Stimulated activated CD4-positive, alpha-beta T cell treated with anti-CD3 and anti-CD28 coated beads, Interleukin-1b, Interleukin-23, amount 100 ng/mL, for 4 hours (primary cell): ENCODE results near the gene TNFRSF14.
"Not testable (repeated sequence)": the region's sequence is repeated elsewhere in the genome, so short reads cannot be mapped to it uniquely, and the experiment has no call there.

Source experiments
- DNase-seq, 2 donors: peaks; one replicate each; pipeline ENCODE4 v3.0.0-alpha.2; 2020; ENCODE audit warnings: low read depth in 2 of 2

Gene TNFRSF14

GRCh38 chr1:2567083-2567679 lies 11.0 kb downstream of the TNFRSF14 start:
- no peak for DNase-seq

GRCh38 chr1:2568187-2568816 lies 12.1 kb downstream of the TNFRSF14 start:
- DNase-seq, result not testable (repeated sequence)

- no peak for DNase-seq
Observed at GRCh38 chr1:2569060-2569459, 12.9 kb downstream of the TNFRSF14 start.

- not testable (repeated sequence) for DNase-seq
Observed at GRCh38 chr1:2569703-2570102, 13.5 kb downstream of the TNFRSF14 start.

- no peak for DNase-seq
Observed at GRCh38 chr1:2570332-2570731, 14.2 kb downstream of the TNFRSF14 start.

DNA sequence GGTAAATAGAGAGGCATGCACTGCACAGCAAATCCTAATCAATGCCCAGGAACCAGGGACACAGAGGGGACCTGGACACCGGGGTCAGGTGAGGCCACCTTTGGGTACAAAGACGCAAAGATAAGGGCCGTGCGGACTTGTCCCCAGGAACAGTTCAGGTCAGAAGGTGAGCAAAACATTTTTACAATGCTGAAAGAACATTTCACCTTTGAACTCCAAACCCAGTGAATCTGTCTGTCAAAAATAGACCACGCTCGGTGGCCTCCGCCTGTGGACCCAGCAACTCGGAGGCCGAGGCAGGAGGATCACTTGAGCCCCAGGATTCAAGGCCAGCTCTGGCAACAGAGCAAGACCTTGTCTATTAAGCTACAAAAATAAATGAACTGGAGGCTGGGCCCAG lies 15.2 kb downstream of the TNFRSF14 start:
- DNase-seq, result no peak

- DNase-seq, result no peak
Observed at GRCh38 chr1:2573250-2573920, 17.2 kb downstream of the TNFRSF14 start.

- no peak for DNase-seq
Observed at GRCh38 chr1:2574350-2574749, 18.2 kb downstream of the TNFRSF14 start.

DNA sequence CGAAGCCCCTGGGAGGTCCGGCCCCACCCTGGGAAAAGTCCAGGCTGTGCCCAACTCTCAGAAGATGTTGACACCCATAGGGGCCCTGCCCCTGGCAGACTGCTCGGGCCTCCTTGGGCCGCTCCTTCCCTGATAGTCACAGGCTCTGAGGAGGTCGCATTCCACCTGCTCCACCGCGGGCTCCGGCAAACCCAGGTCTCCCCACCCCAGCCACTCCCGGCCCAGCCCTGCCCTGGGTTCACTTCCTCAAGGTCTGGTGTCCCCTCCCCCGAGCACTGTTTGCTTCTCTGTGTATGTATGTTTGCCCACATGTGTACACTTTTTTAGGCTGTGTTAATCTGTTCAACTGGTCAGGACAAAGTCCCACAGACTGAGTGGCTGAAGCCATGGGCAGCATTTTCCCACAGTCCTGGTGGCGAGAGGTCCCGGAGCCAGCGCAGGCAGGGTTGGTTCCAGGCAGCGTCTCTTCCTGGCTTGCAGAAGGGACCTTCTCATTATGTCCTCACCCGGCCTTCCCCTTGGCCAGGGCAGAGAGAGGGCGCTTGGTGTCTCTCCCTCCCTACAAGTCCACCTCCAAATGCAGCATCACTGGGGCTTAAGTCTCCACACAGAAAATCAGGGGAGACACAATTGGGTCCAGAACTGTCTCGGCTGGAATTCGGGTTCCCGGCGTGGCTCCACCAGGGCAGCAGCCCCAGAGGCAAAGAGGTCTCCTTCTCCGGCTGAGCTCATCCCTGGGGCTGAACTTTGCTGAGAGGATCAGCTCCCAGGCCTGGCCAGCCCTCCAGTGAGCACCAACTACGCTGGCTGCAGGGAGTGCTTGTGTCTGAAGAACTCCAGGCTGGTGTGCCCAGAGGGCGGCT lies 19.9 kb downstream of the TNFRSF14 start:
- no peak for DNase-seq

DNA sequence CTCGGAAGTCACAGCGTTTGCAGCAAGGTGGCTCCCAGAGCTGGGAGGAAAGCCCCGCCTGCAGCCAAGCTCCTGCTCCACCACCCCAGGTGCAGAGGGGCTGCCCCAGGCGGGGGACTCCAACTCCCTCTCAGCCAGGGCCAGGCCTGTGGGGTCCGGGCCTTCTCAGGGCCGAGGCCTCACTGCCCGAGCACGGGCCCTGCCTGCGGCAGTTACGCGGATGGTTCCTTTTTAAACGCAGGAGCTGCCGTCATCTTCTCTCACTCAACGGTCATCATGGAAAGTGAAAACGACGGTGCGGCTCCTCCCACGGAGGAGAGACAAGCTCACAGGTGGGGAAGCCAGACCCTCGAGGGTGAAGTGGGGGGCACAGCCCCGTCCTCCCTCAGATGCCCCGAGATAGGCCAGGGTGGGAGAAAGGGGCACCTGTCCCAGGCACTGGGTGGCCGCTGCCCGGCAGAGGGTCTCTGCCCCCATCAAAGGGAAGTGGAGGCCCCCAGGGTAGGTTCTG lies 21.4 kb downstream of the TNFRSF14 start:
- DNase-seq, result peak in 1 of 2 donors; percentile 24

DNA sequence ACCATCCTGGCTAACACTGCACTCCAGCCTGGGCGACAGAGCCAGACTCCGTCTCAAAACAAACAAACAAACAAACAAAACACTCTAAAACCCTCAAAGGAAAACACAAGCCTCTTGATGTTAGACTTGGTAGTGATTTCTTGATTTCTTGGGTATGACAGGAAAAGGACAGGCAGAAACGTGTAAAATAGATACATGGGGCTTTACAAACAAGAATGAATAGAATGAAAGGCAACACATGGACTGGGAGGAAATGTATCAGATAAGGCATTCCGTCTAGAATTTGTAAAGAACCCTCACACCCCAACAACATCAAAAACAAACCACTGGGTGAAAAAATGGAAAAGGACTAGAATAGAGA lies 22.6 kb downstream of the TNFRSF14 start:
- DNase-seq, result no peak

GRCh38 chr1:2580691-2581090 lies 24.5 kb downstream of the TNFRSF14 start:
- DNase-seq, result no peak

- no peak for DNase-seq
Observed at GRCh38 chr1:2582391-2582790, 26.2 kb downstream of the TNFRSF14 start.

DNA sequence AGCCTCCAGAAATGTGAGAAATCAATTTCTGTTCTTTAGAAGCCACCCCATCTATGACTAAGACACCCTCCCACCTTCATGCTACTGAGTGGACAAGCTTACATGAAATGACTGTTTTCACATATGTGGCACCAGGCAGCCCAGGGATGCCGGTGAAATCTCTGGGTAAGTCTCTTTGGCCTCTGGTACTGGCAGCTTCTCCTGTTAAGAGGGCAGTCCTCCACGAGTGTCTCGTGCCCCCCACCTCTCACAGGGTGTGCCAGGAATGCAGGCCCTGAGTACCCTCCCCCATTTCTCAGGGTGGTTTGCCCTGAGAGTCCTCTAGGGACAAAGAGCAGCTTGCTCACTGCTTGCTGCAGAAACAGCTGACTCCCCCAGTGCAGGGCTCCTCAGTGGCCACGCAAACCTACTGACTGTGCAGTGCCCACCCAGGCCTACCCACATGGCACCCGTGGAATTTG lies 27.2 kb downstream of the TNFRSF14 start:
- DNase-seq, result no peak

DNA sequence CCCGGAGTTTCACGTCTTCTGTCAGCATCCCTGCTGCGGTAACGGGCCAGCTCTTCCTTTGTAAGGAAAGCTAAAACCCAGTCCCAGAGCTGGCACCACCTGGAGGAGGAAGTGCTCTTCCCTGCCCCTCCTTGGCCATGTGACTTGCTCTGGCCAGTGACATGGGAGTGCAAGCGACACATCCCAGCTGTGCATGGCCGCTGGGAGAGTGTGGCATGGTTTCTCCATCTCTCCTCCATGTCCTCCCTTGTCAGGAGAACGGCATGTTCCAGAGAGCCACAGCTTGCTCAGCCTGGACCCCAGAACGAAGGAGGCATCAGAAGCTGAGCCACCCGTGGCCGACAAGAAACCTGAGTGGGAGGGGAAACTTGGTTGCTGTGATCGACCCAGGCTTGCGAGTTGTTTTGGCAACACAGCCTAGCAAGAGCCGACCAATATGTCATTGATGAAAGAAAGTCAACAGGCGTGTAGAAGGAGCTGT lies 27.7 kb downstream of the TNFRSF14 start:
- DNase-seq, result no peak

DNA sequence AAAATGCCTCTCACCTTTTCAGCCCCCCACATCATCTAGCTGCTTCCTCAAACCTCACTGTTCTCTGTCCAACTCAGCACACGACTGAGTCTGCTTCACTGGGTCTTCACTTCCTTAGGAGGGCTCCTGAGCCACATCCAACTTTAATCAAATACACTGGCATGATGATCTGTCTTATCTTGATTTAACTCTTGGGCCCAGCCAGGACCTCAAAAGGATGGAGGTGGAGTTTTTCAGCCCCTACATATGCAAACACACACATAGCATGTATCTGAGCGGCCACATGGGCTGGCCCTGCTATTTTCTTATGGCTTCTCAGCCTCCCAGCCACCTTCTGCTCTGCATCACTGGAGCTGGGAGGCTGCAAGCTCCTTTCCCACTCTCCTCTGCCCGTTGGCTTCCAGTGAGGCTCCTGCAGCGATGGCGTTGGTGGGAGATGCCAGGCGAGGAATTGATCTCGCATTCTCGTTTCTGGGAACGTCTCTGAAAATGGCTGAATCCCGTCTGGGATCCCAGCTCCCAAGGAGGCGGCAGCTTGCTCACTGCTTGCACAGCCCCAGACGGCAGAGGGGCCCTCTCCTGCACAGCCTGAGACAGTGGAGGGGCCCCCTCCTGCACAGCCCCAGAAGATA lies 28.6 kb downstream of the TNFRSF14 start:
- no peak for DNase-seq

DNA sequence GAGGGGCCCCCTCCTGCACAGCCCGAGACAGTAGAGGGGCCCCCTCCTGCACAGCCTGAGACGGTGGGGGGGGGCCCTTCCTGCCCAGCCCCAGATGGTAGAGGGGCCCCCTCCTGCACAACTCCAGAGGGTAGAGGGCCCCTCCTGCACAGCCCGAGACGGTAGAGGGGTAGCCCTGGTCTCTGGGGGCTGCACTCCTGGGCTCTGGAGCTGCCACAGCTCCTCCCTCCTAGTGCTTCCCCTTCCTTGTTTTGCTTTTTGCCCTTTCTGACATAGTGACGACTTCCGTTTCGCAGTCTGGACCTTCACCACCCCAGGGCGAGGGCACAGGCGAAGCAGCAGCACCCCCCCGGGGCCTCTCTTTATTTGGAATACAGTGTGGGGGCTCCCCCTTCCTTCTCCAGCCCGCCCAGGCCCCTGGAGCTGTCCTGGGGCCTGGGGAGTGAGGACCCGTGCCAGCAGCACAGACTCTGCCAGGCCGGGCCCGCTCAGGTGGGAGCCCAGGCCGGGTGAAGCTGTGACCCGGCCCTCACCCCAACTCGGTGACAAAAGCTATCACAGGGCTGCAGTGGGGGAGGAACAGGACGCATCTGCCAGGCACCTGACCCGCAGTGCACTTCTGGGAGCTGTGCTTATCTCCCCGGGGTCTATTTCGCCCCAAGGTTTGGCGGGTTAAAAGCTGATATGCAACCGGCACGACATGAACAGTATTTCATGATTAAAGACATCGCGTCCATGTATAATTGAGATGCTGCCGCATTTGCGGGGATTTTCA lies 29.3 kb downstream of the TNFRSF14 start:
- DNase-seq, result peak; percentile 38 to 39

DNA sequence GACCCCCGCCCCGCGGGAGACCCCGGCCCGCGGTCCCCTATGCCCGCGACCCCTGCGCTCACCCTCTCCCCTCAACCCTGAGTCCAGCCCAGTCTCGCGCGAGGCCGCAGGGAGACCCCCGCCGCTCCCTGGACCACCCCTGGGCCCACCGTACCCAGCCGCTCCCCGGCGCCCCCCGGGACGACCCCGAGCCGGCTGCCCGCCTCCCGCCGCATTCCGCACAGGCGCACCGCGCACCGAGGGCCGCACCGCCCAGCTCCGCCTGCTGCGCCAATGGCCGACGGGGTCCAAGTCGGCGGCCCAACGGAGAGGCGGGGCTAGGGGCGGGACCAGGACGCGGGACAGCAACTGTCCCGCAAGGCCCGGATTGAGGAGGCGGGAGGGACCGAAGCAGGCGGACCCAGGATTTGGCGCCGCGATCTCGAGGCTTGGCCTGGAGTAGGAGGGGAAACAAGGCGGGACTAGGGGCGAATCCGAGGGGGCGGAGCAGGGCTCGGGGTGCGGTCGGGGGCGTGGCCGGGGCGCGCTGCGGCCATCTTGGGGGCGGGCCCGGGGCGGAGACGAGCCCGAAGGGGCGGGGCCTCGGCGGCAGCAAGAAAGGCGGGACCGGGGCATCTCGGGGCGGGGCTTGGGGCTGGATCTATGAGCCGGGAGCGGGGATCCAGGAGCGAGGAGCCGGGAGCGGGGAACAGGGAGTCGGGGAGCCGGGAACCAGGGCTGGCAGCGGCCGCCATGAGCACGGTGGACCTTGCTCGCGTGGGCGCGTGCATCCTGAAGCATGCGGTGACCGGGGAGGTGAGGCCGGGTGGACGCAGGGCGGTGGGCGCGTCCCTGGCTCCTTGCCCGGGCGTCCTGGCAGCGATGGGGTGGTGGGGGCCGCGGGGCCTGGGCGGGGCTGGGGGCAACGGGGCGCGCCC lies 30.2 kb downstream of the TNFRSF14 start, which contains the start of gene PRXL2B:
Gene PRXL2B, plus strand, starts transcription at position 624 of the 917 bp plus-strand sequence. Its CDS starts 109 bp downstream, at position 733.
- peak; percentile 98 to 99 for DNase-seq
